IgD-negative memory B cell (primary cell): ENCODE results near the gene GALT. TPM values are rescaled to one million over a fixed set of nuclear protein-coding genes. Genes with fewer than 3 reads are reported as not detected.
"Not testable (repeated sequence)": the region's sequence is repeated elsewhere in the genome, so short reads cannot be mapped to it uniquely, and the experiment has no call there.

Experiments
- H3K27ac Mint-ChIP-seq, 3 donors: one replicate each; pipeline ENCODE4 v1.8.0; 2020 to 2022; ENCODE audit warnings: mild to moderate bottlenecking in 3 of 3, mixed read lengths in 3 of 3, moderate library complexity in 1 of 3
- H3K27me3 Mint-ChIP-seq: one replicate; pipeline ENCODE4 v1.8.0; 2021; ENCODE audit warnings: mixed read lengths
- H3K36me3 Mint-ChIP-seq: one replicate; pipeline ENCODE4 v1.8.0; 2020; ENCODE audit warnings: mild to moderate bottlenecking, mixed read lengths
- H3K4me1 Mint-ChIP-seq, 3 donors: one replicate each; pipeline ENCODE4 v1.8.0; 2020 to 2022; ENCODE audit warnings: mixed read lengths in 3 of 3, mild to moderate bottlenecking in 1 of 3
- H3K4me3 Mint-ChIP-seq, 4 donors: one replicate each; pipeline ENCODE4 v1.8.0; 2020 to 2022; ENCODE audit warnings: mild to moderate bottlenecking in 4 of 4, mixed read lengths in 4 of 4, moderate library complexity in 3 of 4
- H3K9me3 Mint-ChIP-seq, 3 donors: one replicate each; pipeline ENCODE4 v1.8.0; 2020 to 2021; ENCODE audit warnings: mixed read lengths in 3 of 3, mild to moderate bottlenecking in 1 of 3
- polyA plus RNA-seq: library from polyadenylated mRNA; unstranded; fragments of 300-500 nt; fragmentation: Illumina TruSeq; gene quantifications from one replicate; pipeline ENCODE4 v1.2.3, GENCODE V29; 2021

GALT gene
- polyA plus RNA-seq, 1 donor from 2014 or later = 37.2 TPM

DNA sequence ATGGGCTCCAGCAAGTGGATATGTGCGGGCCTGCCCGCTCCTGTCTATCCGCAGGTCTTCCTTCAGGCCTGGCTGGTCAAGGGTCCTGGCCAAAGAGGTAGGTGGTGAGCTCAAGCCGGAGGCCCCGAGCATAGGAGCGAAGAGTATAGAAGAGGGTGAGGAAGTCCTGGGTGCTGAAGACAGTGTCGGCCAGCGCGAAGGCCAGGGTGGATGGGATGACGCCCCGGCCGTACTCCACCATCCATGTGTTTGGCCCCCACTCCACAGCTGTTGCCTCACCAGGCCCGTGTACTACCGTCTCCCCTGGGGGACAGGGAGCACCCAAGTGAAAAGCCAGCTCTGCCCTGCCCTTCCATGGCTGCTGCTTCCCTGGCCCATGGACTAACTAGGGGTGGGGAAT lies 10.9 kb upstream of the GALT start:
- Mint-ChIP-seq H3K4me3 (peak overlapping the region in 3 of 4 donors; percentile 65 to 87 (median 65)), H3K36me3 (no peaks in the 10 kb centered on the region), H3K9me3 (no peaks in the 10 kb centered on the region), H3K27ac (no peak overlapping the region), H3K4me1 (peaks cover 19 to 26% (median 25%) of the 10 kb centered on the region in 3 donors), H3K27me3 (no peaks in the 10 kb centered on the region)

DNA sequence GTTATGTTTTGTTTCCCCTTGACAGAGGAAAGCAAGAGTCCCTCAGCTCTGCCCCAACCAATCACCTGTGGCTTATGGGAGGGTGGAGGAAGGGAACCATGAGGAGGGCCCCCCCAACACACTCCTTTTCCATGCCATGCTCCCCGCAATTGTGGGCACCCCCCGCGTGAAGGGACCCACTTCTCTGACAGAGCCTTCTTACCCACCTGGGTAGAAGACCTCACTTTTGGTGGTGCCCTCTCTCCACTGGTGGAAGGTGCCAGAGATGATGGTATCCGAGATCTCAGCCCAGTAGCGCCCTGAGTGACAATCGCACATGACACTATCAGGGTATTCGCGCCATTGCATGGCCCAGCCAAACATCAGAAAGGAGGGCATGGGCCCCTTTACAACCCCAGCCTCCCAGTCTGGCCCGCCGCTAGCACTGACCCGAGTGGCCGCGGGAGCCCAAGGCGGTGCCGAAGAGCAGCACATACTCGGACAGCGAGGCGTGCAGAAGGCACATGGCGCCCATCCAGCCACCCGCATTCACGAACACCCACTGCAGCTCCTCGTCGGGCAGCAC lies 9.6 kb upstream of the GALT start:
- H3K4me1 Mint-ChIP-seq = peaks cover 19 to 26% (median 25%) of the 10 kb centered on the region in 3 donors
- H3K9me3 Mint-ChIP-seq = no peaks in the 10 kb centered on the region
- H3K27ac Mint-ChIP-seq = peak overlapping the region; percentile 39 to 97 (median 66)
- no peaks in the 10 kb centered on the region for H3K27me3 Mint-ChIP-seq
- peak overlapping the region; percentile 78 to 95 (median 90) for H3K4me3 Mint-ChIP-seq
- H3K36me3 Mint-ChIP-seq = peaks cover 1% of the 10 kb centered on the region

DNA sequence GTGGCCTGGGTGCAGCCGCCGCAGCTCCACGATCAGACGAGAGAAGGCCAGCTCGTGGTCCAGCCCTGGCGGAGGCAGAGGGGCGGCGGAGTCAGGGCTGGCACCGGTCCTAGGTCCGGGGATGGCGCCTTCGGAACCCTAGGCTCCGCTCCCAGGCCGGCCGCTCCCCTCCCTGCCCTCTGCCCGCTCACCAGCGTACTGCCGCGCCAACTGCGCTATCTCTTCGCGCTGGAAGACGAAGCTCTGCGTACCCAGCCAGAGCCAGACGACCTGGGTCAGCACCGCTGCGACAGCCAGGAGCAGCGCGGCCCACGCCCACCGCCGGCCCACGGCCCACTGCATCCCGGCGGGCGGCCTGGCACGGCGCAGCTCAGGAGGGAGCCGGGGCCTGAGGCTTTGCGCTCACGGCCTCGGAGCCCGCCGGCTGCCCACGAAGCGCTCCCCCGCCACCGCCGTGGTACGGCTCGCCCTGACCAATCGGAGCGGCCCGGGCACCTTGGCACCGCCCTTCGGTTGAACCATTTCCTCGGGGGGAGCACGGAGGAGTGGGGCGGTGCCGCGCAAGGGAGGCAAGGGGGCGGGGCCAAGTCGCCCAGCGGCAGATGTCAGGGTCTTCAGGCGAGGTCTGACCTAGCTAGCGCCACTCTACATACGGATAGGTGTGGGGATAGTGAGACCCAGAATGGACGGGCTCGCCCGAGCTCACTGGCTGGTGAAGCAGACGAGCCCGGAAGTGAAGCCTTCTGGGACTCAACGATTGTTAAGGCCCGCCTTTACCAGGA lies 8.9 kb upstream of the GALT start, which contains the start of gene SIGMAR1:
TSS of gene SIGMAR1 (minus strand) at position 432 of the 782 bp plus-strand sequence. CDS start at position 342, 90 bp downstream.
- Mint-ChIP-seq H3K9me3 (no peaks in the 10 kb centered on the region), H3K27ac (peak within 1 kb of the TSS; percentile 66 to 97 (median 91)), H3K4me3 (peak within 1 kb of the TSS; percentile 87 to 95 (median 90)), H3K4me1 (peaks cover 19 to 26% (median 25%) of the 10 kb centered on the region in 3 donors), H3K36me3 (peaks cover 1% of the 10 kb centered on the region), H3K27me3 (no peaks in the 10 kb centered on the region)

DNA sequence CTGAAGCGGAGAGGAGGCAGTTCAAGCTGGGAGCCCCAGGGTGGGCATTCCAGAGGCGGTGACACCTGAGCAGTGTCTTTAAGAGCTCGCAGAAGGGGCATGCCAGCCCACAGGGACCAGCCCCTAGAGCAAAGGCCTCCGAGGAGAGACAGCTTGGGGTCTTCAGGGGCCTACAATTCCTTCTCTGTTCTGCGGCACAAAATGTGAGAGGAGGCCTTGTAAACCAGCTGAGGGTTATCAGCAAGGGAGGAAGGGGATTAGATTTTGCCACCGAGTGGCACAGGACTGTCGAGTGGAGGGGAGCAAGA lies 8.4 kb upstream of the GALT start:
- H3K27me3 Mint-ChIP-seq = no peaks in the 10 kb centered on the region
- peaks cover 19 to 26% (median 25%) of the 10 kb centered on the region in 3 donors for H3K4me1 Mint-ChIP-seq
- peak overlapping the region; percentile 87 to 95 (median 90) for H3K4me3 Mint-ChIP-seq
- H3K36me3 Mint-ChIP-seq = peaks cover 1% of the 10 kb centered on the region
- no peaks in the 10 kb centered on the region for H3K9me3 Mint-ChIP-seq
- peak overlapping the region; percentile 49 to 97 (median 91) for H3K27ac Mint-ChIP-seq

DNA sequence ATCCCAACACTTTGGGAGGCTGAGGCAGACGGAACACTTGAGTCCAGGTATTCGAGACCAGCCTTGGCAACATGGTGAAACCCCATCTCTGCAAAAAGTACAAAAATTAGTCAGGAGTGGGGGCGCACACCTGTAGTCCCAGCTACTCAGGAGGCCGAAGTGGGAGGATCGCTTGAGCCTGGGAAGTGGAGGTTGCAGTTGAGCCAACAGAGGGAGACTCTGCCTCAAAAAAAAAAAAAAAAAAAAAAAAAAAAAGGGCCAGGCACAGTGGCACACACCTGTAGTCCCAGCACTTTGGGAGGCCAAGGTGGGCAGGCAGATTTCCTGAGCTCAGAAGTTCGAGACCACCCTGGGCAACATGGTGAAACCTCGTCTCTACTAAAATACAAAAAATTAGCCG lies 7.2 kb upstream of the GALT start:
- Mint-ChIP-seq H3K4me1 (peaks cover 15 to 22% (median 20%) of the 10 kb centered on the region in 3 donors), H3K27ac (peak overlapping the region in 2 of 3 donors; percentile 49 to 97), H3K4me3 (peak overlapping the region in 1 of 4 donors; percentile 89)
- not testable (repeated sequence) for H3K36me3 Mint-ChIP-seq, H3K27me3 Mint-ChIP-seq, H3K9me3 Mint-ChIP-seq

DNA sequence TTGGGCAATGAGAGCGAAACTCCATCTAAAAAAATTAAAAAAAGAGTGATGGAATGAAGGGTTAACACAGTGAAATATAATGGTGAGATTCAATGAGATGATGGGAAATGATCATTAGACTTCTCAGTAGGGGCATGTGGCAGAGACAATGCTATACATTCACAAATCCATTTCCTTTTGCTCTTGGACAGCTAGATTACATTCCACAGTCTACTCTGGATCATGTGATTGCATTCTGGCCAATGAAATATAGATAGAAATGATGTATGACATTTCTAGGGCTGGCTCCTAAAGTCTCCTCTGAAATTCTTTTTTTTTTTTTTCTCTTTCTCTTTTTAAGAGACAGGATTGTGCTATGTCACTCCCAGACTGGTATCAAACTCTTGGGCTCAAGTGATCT lies 3.8 kb upstream of the GALT start:
- Mint-ChIP-seq H3K36me3 (peaks cover 3% of the 10 kb centered on the region), H3K27me3 (no peaks in the 10 kb centered on the region), H3K27ac (no peak overlapping the region), H3K4me1 (peaks cover 21 to 31% (median 22%) of the 10 kb centered on the region in 3 donors), H3K9me3 (no peaks in the 10 kb centered on the region), H3K4me3 (peak overlapping the region in 1 of 4 donors; percentile 19)

DNA sequence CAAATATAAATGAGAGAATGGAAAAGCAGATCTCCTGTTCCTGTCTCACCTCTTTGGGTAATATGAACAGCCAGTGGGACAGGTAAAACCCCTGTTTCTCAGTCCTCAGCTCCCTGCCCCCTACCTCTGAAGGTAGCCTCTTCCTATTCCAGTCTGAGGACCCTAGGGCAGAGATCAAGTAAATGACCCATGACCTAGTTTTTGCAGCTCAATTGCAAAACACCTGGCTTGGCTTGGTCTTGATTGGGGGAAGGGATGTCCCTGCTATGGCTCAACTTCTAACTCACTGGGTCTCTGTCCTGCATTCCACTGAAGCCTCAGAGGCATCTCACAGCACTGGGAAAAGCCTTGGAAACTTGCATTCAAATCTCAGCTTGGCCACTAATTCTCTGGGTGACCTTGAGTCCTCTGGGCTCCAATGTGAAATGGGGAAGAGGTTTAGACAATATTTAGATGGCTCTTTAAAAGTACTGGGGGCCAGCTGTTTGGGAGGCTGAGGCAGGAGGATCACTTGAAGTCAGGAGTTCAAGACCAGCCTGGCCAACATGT lies 1.6 kb upstream of the GALT start:
- H3K27me3 Mint-ChIP-seq = no peaks in the 10 kb centered on the region
- peak overlapping the region in 1 of 4 donors; percentile 90 for H3K4me3 Mint-ChIP-seq
- H3K4me1 Mint-ChIP-seq = peaks cover 17 to 18% (median 18%) of the 10 kb centered on the region in 3 donors
- no peaks in the 10 kb centered on the region for H3K9me3 Mint-ChIP-seq
- peaks cover 3% of the 10 kb centered on the region for H3K36me3 Mint-ChIP-seq
- no peak overlapping the region for H3K27ac Mint-ChIP-seq

DNA sequence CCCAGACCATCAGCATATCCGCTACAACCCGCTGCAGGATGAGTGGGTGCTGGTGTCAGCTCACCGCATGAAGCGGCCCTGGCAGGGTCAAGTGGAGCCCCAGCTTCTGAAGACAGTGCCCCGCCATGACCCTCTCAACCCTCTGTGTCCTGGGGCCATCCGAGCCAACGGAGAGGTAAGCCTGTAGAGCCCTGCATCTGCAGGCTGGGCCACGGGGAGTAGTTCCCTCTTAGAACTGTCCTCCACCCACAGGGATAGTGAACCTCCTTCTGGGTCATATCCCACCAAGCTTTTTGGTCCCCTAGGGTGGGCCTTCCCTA lies 569 bp downstream of the GALT start:
- peaks cover 17 to 18% (median 18%) of the 10 kb centered on the region in 3 donors for H3K4me1 Mint-ChIP-seq
- H3K27me3 Mint-ChIP-seq = no peaks in the 10 kb centered on the region
- H3K27ac Mint-ChIP-seq = peak overlapping the region in 2 of 3 donors; percentile 71 to 92
- H3K4me3 Mint-ChIP-seq = peak overlapping the region; percentile 90 to 96 (median 94)
- peaks cover 2% of the 10 kb centered on the region for H3K36me3 Mint-ChIP-seq
- no peaks in the 10 kb centered on the region for H3K9me3 Mint-ChIP-seq

DNA sequence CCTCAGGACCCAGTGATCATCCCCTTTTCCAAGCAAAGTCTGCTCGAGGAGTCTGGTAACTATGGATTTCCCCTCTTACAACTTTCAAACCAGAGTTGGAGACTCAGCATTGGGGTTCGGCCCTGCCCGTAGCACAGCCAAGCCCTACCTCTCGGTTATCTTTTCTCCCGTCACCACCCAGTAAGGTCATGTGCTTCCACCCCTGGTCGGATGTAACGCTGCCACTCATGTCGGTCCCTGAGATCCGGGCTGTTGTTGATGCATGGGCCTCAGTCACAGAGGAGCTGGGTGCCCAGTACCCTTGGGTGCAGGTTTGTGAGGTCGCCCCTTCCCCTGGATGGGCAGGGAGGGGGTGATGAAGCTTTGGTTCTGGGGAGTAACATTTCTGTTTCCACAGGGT lies 1.2 kb downstream of the GALT start:
- H3K9me3 Mint-ChIP-seq = no peaks in the 10 kb centered on the region
- peaks cover 2% of the 10 kb centered on the region for H3K36me3 Mint-ChIP-seq
- H3K4me1 Mint-ChIP-seq = peaks cover 17 to 22% (median 19%) of the 10 kb centered on the region in 3 donors
- H3K27ac Mint-ChIP-seq = peak overlapping the region in 1 of 3 donors; percentile 71
- H3K27me3 Mint-ChIP-seq = no peaks in the 10 kb centered on the region
- peak overlapping the region; percentile 90 to 96 (median 94) for H3K4me3 Mint-ChIP-seq

DNA sequence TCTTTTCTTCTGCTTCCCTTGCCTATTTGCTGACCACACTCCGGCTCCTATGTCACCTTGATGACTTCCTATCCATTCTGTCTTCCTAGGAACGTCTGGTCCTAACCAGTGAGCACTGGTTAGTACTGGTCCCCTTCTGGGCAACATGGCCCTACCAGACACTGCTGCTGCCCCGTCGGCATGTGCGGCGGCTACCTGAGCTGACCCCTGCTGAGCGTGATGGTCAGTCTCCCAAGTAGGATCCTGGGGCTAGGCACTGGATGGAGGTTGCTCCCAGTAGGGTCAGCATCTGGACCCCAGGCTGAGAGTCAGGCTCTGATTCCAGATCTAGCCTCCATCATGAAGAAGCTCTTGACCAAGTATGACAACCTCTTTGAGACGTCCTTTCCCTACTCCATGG lies 2.2 kb downstream of the GALT start:
- Mint-ChIP-seq H3K9me3 (no peaks in the 10 kb centered on the region), H3K4me3 (peak overlapping the region; percentile 30 to 90 (median 56))

DNA sequence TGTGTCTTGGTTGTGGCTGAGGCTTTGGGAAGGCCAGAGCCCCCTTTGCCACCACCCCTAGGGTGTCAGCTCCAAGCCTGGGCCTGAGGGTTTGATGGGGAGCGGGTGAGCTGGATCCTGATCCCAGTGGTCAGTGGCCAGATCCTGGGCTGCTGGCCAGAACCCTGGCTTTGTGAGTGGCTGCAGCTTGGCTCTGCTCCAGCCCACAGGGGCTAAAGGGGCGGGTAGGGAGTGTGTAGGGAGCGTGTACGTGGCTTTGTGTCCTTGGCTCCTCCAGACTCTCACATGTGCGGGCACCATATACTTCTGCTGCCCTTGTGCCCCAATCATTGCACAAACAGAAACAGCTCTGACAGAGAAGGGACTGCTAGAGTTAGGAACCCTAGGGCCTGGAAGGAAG lies 4.3 kb downstream of the GALT start:
- H3K4me3 Mint-ChIP-seq = peak overlapping the region in 2 of 4 donors; percentile 7 to 50
- no peaks in the 10 kb centered on the region for H3K9me3 Mint-ChIP-seq
- no peak overlapping the region for H3K27ac Mint-ChIP-seq
- H3K27me3 Mint-ChIP-seq = no peaks in the 10 kb centered on the region
- peaks cover 2% of the 10 kb centered on the region for H3K36me3 Mint-ChIP-seq
- peaks cover 16 to 22% (median 21%) of the 10 kb centered on the region in 3 donors for H3K4me1 Mint-ChIP-seq

More for the DNA sequence above, 2.2 kb downstream of the GALT start:
- peak overlapping the region in 2 of 3 donors; percentile 23 to 64 for H3K27ac Mint-ChIP-seq
- peaks cover 2% of the 10 kb centered on the region for H3K36me3 Mint-ChIP-seq
- H3K27me3 Mint-ChIP-seq = no peaks in the 10 kb centered on the region
- H3K4me1 Mint-ChIP-seq = peaks cover 17 to 22% (median 21%) of the 10 kb centered on the region in 3 donors

DNA sequence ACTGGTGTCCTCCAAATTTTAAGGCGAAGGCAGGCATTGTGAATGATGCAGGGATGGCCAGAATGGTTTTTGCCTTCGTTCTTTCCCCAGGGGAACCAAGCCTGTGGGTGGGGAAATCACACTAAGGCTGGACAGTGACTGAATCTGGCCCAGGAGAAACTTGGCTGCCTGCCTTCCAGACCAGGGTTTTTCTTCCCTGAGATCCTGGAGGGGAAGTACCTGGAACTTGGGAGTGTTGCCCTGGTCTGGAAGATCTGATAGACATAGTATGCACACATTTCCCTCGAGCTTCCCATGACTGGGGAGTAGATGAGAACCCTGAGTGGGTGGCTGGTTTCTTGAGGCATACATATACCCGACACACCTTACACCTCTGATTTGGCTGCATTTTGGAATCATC lies 4.8 kb downstream of the GALT start:
- H3K27ac Mint-ChIP-seq = peak overlapping the region in 1 of 3 donors; percentile 23
- H3K27me3 Mint-ChIP-seq = no peaks in the 10 kb centered on the region
- peaks cover 11 to 19% (median 18%) of the 10 kb centered on the region in 3 donors for H3K4me1 Mint-ChIP-seq
- H3K4me3 Mint-ChIP-seq = peak overlapping the region in 1 of 4 donors; percentile 50
- peaks cover 2% of the 10 kb centered on the region for H3K36me3 Mint-ChIP-seq
- no peaks in the 10 kb centered on the region for H3K9me3 Mint-ChIP-seq

DNA sequence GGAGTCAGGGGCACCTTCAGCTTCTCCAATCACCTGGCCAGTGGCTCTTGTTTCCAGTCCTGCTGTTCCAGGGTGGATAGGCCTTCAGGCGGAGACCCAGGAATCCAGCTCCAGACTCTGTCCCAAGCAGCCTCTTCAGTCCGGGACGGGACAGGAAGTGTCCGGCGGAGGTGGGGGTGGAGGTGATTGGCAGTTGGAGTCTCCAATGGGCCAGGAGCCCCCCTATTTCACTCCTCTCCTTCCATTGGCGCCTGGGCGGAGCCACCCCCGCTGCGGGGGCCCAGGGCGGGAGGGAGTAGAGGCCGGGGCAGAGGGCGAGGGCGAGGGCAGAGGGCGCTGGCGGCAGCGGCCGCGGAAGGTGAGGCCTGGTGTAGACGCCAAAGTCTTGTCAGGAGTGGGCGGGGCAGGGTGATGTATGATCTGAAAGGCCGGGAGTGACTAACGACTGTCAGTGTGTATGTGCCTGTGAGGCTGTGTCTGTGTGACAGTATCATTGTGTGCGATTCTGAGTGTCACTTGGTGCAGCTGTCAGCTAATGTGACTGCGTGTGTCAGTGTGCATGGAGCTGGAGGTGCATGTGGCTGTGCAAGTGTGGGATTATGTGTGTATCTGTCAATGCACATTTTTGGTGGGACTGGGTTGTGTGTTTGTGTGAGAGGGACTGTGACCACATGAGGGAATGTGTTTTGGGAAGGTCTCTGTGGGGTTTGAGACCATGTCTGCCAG lies 5.6 kb downstream of the GALT start, which contains the start of gene IL11RA:
TSS of gene IL11RA (plus strand) at position 310 of the 726 bp plus-strand sequence. CDS start 3,033 bp downstream, outside the sequence.
- no peaks in the 10 kb centered on the region for H3K27me3 Mint-ChIP-seq
- peak within 1 kb of the TSS in 1 of 4 donors; percentile 50 for H3K4me3 Mint-ChIP-seq
- peak within 1 kb of the TSS in 1 of 3 donors; percentile 79 for H3K27ac Mint-ChIP-seq
- H3K36me3 Mint-ChIP-seq = peaks cover 2% of the 10 kb centered on the region
- no peaks in the 10 kb centered on the region for H3K9me3 Mint-ChIP-seq
- H3K4me1 Mint-ChIP-seq = peaks cover 5 to 17% (median 12%) of the 10 kb centered on the region in 3 donors

DNA sequence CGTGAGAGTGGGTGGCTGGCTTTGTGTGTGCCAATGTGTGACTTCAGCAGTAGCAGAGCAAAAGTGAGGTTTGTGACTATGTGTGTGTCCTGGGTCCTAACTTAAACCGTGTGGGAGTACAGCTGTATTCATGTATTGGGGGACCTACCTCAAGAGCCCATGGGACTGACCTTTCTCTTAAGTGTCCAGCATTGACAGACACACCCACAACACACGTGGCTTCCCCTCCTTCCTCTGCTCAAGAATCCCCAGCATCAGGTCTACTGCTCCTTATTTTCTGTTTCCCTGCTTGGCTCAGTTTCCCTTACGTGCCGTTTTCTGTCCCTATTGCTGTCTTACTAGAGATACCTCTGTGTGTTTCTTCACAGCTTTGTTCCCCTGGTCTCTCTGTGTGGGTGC lies 6.1 kb downstream of the GALT start:
- Mint-ChIP-seq H3K27ac (no peak overlapping the region), H3K36me3 (peaks cover 2% of the 10 kb centered on the region), H3K4me3 (no peak overlapping the region), H3K9me3 (no peaks in the 10 kb centered on the region), H3K27me3 (no peaks in the 10 kb centered on the region), H3K4me1 (peaks cover 0 to 11% (median 6%) of the 10 kb centered on the region in 3 donors)
